ENCODE results near the gene RASSF7. TPM values are rescaled to one million over a fixed set of nuclear protein-coding genes. Genes with fewer than 3 reads are reported as not detected.

The RASSF7 gene
- total RNA-seq, 2 experiments from 2014 or later, result 15.1 to 18.0 TPM

DNA sequence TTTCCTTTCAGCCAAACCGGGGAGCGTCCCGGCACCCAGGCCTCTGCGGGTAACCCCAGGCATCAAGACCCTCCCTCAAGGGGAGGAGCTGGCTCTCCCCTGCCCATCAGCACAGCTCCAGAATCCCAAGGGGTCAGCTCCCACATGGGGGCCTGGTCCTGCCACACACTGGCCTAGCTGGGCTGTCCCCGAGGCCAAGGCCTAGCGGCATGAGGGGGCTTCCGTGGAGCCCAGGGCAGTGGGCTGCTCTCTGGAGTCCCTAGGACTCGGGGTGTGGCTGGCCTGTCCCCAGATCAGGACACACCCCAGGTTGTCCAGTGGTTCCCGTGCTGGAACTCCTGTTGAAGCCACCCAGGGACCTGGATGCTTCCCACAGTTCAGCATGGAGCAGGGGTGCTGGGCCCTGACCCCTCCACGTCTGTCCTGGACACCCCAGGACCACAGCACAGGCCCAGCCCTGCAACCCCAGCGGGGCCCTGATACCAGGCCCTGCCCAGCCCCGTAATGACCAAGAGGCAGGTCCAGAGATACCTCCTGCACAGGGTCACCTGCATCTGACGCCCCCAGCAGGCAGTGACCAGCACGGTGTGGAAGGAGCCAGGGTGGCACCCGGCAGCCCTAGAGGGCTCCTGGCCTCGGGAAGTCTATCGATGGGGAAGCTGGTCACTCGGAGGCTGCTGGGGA, 30.9 kb upstream of the RASSF7 start:
- H3K9me3 ChIP-seq (ENCODE audit: low read length), result no peaks in the 10 kb centered on the region
- ChIA-PET CTCF (ENCODE audit: unreplicated experiment) (no interaction called here), POLR2A (no interaction called here)
- peaks cover 8% of the 10 kb centered on the region for H3K4me1 ChIP-seq (ENCODE audit: insufficient read depth, low read length, poor library complexity, severe bottlenecking)
- peaks cover 17% of the 10 kb centered on the region; the same call in 1 of the 2 replicates for H3K36me3 ChIP-seq (ENCODE audit: insufficient read depth, low read length)
- no peak overlapping the region for H3K4me3 ChIP-seq (ENCODE audit: low read depth, low read length, poor library complexity, severe bottlenecking)
- intact Hi-C loops (cut with micrococcal nuclease; ENCODE audit: unreplicated experiment), result no loop called here
- no peak overlapping the region for H3K4me2 ChIP-seq (ENCODE audit: low read length)
- H2AFZ ChIP-seq (ENCODE audit: low read length), result no peak overlapping the region
- no peaks in the 10 kb centered on the region for H4K20me1 ChIP-seq (ENCODE audit: insufficient read depth, low read length)
- no TSS peak for BruUV-seq (replicated peaks)
- no peaks in the 10 kb centered on the region for H3K79me2 ChIP-seq (ENCODE audit: insufficient read depth, low read depth, low read length)
- H3K9me2 ChIP-seq (ENCODE audit: insufficient read depth, low read length), result no peaks in the 10 kb centered on the region
- no peak for TF ChIP-seq EZH2phosphoT487 (IDR thresholded peaks at IDR 0.05; ENCODE audit: borderline replicate concordance, low read depth, low read length)
- no peak overlapping the region for H3K27ac ChIP-seq (ENCODE audit: low read depth, low read length, poor library complexity, severe bottlenecking)
- no peak for DNase-seq (ENCODE audit: low spot score)

DNA sequence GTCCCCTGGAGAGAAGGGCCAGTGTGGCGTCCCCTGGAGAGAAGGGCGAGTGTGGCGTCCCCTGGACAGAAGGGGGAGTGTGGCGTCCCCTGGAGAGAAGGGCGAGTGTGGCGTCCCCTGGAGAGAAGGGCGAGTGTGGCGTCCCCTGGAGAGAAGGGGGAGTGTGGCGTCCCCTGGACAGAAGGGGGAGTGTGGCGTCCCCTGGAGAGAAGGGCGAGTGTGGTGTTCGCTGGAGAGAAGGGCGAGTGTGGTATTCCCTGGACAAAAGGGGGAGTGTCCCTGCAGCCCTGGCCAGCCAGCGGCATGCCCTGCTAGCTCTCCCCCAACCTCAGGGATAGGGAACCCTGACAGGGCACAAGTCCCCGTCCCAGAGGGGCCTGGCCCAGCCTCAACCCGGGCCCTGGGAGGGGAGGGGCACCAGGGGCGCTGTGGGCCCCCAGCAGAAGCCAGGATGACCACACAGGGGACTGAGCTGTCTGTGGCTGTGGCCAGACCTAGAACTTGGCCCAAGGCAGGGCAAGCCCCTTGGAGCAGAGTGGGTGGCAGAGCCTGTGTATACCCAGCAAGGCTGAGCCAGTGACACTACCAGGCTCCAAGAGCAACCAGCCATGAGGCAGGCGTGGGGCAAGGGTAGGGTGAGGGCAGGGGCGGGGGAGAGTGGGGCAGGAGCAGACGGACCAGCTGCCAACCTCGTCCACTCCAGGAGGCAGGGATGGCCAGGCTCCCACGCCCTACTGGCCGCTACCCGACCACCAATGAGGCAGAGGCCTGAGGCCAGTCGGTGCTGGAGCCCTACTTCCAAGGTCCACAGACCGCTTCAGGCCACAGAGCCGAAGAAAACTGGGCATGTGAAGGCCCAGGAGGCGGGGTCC, 29.6 kb upstream of the RASSF7 start:
- Histone ChIP-seq H3K4me1 (ENCODE audit: insufficient read depth, low read length, poor library complexity, severe bottlenecking) (peaks cover 10% of the 10 kb centered on the region), H3K27ac (ENCODE audit: low read depth, low read length, poor library complexity, severe bottlenecking) (no peak overlapping the region), H4K20me1 (ENCODE audit: insufficient read depth, low read length) (no peaks in the 10 kb centered on the region), H3K4me2 (ENCODE audit: low read length) (no peak overlapping the region), H3K9me3 (ENCODE audit: low read length) (no peaks in the 10 kb centered on the region), H3K4me3 (ENCODE audit: low read depth, low read length, poor library complexity, severe bottlenecking) (no peak overlapping the region), H3K79me2 (ENCODE audit: insufficient read depth, low read depth, low read length) (no peaks in the 10 kb centered on the region), H3K36me3 (ENCODE audit: insufficient read depth, low read length) (peaks cover 17% of the 10 kb centered on the region; the same call in 1 of the 2 replicates), H2AFZ (ENCODE audit: low read length) (no peak overlapping the region), H3K9me2 (ENCODE audit: insufficient read depth, low read length) (no peaks in the 10 kb centered on the region)
- ChIA-PET CTCF (ENCODE audit: unreplicated experiment) (no interaction called here), POLR2A (no interaction called here)
- TF ChIP-seq CTCF (conservative IDR thresholded peaks at IDR 0.05; ENCODE audit: low read length), result no peak
- no peak for TF ChIP-seq EZH2phosphoT487 (IDR thresholded peaks at IDR 0.05; ENCODE audit: borderline replicate concordance, low read depth, low read length)
- no TSS peak for BruUV-seq (replicated peaks)
- intact Hi-C loops (cut with micrococcal nuclease; ENCODE audit: unreplicated experiment), result no loop called here
- no peak for DNase-seq (ENCODE audit: low spot score)

DNA sequence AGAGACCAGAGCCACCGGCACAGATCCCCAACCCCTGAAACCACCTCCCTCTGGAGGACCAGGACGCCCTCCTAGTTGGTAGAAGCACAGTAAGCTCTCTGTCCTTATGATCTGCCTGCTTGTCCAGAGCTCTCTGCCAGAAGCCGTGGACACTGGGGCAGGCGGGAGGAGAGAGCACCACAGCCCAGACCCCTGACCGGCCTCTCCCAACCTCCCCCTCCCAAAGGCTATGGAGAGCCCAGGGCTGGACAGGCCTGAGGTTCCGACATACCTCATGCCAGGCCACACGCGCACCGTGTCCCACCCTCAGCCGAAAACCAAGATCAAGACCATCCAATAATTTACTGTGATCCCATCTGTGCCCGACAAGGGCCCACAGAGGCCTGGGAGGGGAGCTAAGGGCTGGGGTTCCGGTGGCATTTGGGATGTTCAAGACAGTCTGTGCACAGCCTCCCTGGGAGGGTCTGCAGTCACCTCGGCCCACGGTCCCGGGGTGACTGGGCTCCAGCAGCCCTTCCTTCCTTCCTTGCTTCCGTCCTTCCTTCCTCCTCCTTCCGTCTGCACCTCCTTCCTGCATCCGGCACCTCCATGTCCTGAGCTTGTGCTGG, 28.7 kb upstream of the RASSF7 start:
- Histone ChIP-seq H3K9me2 (ENCODE audit: insufficient read depth, low read length) (no peaks in the 10 kb centered on the region), H3K4me3 (ENCODE audit: low read depth, low read length, poor library complexity, severe bottlenecking) (no peak overlapping the region), H3K4me1 (ENCODE audit: insufficient read depth, low read length, poor library complexity, severe bottlenecking) (peaks cover 19% of the 10 kb centered on the region), H3K79me2 (ENCODE audit: insufficient read depth, low read depth, low read length) (no peaks in the 10 kb centered on the region), H3K4me2 (ENCODE audit: low read length) (no peak overlapping the region), H3K9me3 (ENCODE audit: low read length) (no peaks in the 10 kb centered on the region), H4K20me1 (ENCODE audit: insufficient read depth, low read length) (no peaks in the 10 kb centered on the region), H2AFZ (ENCODE audit: low read length) (no peak overlapping the region), H3K27ac (ENCODE audit: low read depth, low read length, poor library complexity, severe bottlenecking) (no peak overlapping the region), H3K36me3 (ENCODE audit: insufficient read depth, low read length) (peaks cover 17% of the 10 kb centered on the region; the same call in 1 of the 2 replicates)
- DNase-seq (ENCODE audit: low spot score), result no peak
- intact Hi-C loops (cut with micrococcal nuclease; ENCODE audit: unreplicated experiment), result no loop called here
- ChIA-PET POLR2A (no interaction called here), CTCF (ENCODE audit: unreplicated experiment) (no interaction called here)
- no peak for TF ChIP-seq EZH2phosphoT487 (IDR thresholded peaks at IDR 0.05; ENCODE audit: borderline replicate concordance, low read depth, low read length)
- no TSS peak for BruUV-seq (replicated peaks)

All from OCI-LY7 (cell line).